Measurements from ENCODE around the gene ZNF414.
A peak's percentile ranks its signal among the peaks of the same experiment; 100 is the strongest.
"Not testable (repeated sequence)": the region's sequence is repeated elsewhere in the genome, so short reads cannot be mapped to it uniquely, and the experiment has no call there.

The ZNF414 gene

DNA sequence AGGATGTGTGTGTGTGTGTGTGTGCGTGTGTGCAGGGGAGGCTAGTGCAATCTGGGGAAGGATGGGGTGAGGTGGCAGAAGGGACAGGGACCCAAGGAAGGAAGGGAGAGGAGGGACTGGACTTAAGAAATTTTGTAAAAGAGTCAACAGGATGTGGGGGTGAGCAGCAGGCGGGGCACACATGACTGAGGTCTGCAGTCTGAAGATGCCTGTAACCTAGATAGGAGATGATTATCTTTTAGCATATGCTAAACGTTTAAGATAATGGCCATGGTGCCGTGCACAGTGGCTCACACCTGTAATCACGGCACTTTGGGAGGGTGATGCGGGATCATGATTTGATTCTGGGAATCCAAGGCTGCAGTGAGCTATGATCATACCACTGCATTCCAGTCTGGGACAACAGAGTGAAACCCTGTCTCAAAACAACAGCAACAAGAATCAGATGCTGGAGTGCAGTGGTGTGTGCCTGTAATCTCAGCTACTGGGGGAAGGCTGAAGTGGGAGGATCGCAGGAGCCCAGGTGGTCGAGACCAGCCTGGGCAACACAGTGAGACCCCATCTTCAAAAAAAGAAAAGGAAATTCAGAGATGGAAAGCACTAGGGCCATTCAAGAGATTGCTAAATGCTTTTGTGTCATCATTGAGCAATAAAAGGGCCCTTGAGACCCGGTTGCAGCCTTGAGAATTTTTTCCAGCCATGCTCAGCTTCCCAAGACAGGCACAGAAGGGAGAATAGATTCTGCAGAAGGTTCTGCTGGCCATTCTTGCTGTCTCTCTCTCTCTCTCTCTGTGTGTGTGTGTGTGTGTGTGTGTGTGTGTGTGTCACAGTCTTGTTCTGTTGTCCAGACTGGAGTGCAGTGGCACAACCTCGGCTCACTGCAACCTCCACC, 3.8 kb upstream of the ZNF414 start:
- Histone ChIP-seq H3K36me3 (ENCODE audit: control insufficient read depth in 2 of 2, insufficient read depth in 2 of 2, low read length in 2 of 2) (no peaks in the 10 kb centered on the region), H3K9ac (ENCODE audit: low read length in 2 of 2) (no peak overlapping the region), H3K4me3 (ENCODE audit: low read length in 2 of 2) (no peak overlapping the region), H3K4me1 (ENCODE audit: control insufficient read depth, insufficient read depth, low read length) (peaks cover 8% of the 10 kb centered on the region), H3K9me3 (ENCODE audit: control insufficient read depth in 2 of 2, low read length in 2 of 2) (no peaks in the 10 kb centered on the region), H3K27ac (ENCODE audit: low read length) (no peak overlapping the region), H3K27me3 (ENCODE audit: control insufficient read depth in 1 of 2, insufficient read depth in 2 of 2, low read length in 2 of 2) (no peaks in the 10 kb centered on the region)

GRCh38 chr19:8515317-8515716, 1.4 kb upstream of the ZNF414 start:
- Histone ChIP-seq H3K27ac (ENCODE audit: low read length) (no peak overlapping the region), H3K9me3 (ENCODE audit: control insufficient read depth in 2 of 2, low read length in 2 of 2) (no peaks in the 10 kb centered on the region), H3K27me3 (ENCODE audit: control insufficient read depth in 1 of 2, insufficient read depth in 2 of 2, low read length in 2 of 2) (no peaks in the 10 kb centered on the region), H3K4me3 (ENCODE audit: low read length in 2 of 2) (no peak overlapping the region), H3K4me1 (ENCODE audit: control insufficient read depth, insufficient read depth, low read length) (peaks cover 15% of the 10 kb centered on the region), H3K36me3 (ENCODE audit: control insufficient read depth in 2 of 2, insufficient read depth in 2 of 2, low read length in 2 of 2) (no peaks in the 10 kb centered on the region), H3K9ac (ENCODE audit: low read length in 2 of 2) (no peak overlapping the region)

GRCh38 chr19:8514505-8515009, 590 bp upstream of the ZNF414 start:
- H3K27me3 ChIP-seq (ENCODE audit: control insufficient read depth in 1 of 2, insufficient read depth in 2 of 2, low read length in 2 of 2); H3K36me3 ChIP-seq (ENCODE audit: control insufficient read depth in 2 of 2, insufficient read depth in 2 of 2, low read length in 2 of 2); H3K9me3 ChIP-seq (ENCODE audit: control insufficient read depth in 2 of 2, low read length in 2 of 2): not testable (repeated sequence)
- Histone ChIP-seq H3K4me3 (ENCODE audit: low read length in 2 of 2) (peak overlapping the region; percentile 75 to 84), H3K4me1 (ENCODE audit: control insufficient read depth, insufficient read depth, low read length) (peaks cover 15% of the 10 kb centered on the region), H3K9ac (ENCODE audit: low read length in 2 of 2) (peak overlapping the region; percentile 83 to 92), H3K27ac (ENCODE audit: low read length) (peak overlapping the region; percentile 91)

DNA sequence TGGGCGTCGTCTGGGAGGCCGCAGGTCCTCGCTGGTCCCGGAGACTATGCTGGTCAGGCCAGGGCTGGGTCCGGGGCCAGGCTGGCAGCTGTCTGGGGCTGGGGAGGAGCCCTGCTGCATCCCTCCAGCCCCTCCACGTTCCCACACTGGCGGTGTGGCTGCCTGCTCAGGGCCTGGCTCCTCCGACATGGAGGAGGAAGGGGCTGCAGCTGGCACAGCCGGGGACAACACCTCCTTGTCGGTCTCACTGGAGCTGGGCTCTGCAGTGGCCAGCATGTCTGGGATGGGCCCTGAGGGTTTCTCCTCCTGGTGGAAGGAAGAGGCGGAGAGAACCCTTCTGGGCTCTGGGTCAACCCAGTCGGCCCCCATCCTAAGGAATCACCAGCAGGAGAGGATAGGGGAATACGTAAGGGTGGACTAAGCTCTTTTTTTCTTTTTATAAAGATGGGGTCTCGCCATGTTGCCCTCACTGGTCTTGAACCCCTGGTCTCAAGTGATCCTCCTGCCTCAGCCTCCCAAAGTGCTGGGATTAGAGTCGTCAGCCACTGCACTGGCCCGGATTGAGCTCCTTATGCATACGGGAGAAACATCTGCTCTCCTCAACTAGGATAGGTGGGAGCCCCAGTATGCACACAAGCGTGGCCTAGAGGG, 806 bp downstream of the ZNF414 start:
- no peaks in the 10 kb centered on the region for H3K9me3 ChIP-seq (ENCODE audit: control insufficient read depth in 2 of 2, low read length in 2 of 2)
- no peaks in the 10 kb centered on the region for H3K36me3 ChIP-seq (ENCODE audit: control insufficient read depth in 2 of 2, insufficient read depth in 2 of 2, low read length in 2 of 2)
- H3K9ac ChIP-seq (ENCODE audit: low read length in 2 of 2): peak overlapping the region; percentile 83 to 92
- H3K4me3 ChIP-seq (ENCODE audit: low read length in 2 of 2): peak overlapping the region; percentile 75 to 84
- peak overlapping the region; percentile 91 for H3K27ac ChIP-seq (ENCODE audit: low read length)
- peaks cover 15% of the 10 kb centered on the region for H3K4me1 ChIP-seq (ENCODE audit: control insufficient read depth, insufficient read depth, low read length)
- no peaks in the 10 kb centered on the region for H3K27me3 ChIP-seq (ENCODE audit: control insufficient read depth in 1 of 2, insufficient read depth in 2 of 2, low read length in 2 of 2)

- Histone ChIP-seq H3K36me3 (ENCODE audit: control insufficient read depth in 2 of 2, insufficient read depth in 2 of 2, low read length in 2 of 2) (no peaks in the 10 kb centered on the region), H3K27ac (ENCODE audit: low read length) (no peak overlapping the region), H3K4me3 (ENCODE audit: low read length in 2 of 2) (no peak overlapping the region), H3K4me1 (ENCODE audit: control insufficient read depth, insufficient read depth, low read length) (peaks cover 15% of the 10 kb centered on the region), H3K9me3 (ENCODE audit: control insufficient read depth in 2 of 2, low read length in 2 of 2) (no peaks in the 10 kb centered on the region), H3K9ac (ENCODE audit: low read length in 2 of 2) (no peak overlapping the region), H3K27me3 (ENCODE audit: control insufficient read depth in 1 of 2, insufficient read depth in 2 of 2, low read length in 2 of 2) (no peaks in the 10 kb centered on the region)
Observed at GRCh38 chr19:8512115-8512967, 1.6 kb downstream of the ZNF414 start.

DNA sequence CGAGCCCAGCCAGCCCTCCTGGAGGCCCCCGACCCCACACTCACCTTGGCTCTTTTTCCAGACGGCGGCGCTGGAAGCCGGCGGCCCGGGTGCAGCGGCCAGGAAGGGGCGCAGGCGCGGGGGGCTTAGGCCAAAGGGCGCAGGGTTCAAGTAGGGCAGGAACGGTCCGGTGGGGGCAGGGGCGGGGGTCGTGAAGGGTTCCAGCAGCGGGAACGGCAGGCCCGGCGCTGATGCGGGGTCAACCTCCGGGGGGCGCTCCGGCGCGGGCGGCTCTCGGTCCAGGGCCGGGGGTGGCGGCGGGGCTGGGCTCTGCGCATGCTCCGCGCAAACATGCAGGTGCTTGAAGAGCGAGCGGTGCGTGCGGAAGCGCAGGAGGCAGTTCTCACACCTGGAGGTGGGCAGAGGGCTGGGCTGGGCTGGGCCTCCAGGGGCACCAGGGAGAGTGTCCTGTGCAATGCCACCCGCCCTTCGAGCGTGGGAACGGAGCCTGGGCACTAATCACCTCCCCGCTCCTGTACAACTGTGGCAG, 2.3 kb downstream of the ZNF414 start:
- no peaks in the 10 kb centered on the region for H3K36me3 ChIP-seq (ENCODE audit: control insufficient read depth in 2 of 2, insufficient read depth in 2 of 2, low read length in 2 of 2)
- no peak overlapping the region for H3K9ac ChIP-seq (ENCODE audit: low read length in 2 of 2)
- no peak overlapping the region for H3K4me3 ChIP-seq (ENCODE audit: low read length in 2 of 2)

GRCh38 chr19:8510589-8511115, 3.3 kb downstream of the ZNF414 start:
- H3K9me3 ChIP-seq (ENCODE audit: control insufficient read depth in 2 of 2, low read length in 2 of 2): no peaks in the 10 kb centered on the region

More for the DNA sequence above, 2.3 kb downstream of the ZNF414 start:
- Histone ChIP-seq H3K9me3 (ENCODE audit: control insufficient read depth in 2 of 2, low read length in 2 of 2) (no peaks in the 10 kb centered on the region), H3K4me1 (ENCODE audit: control insufficient read depth, insufficient read depth, low read length) (peaks cover 16% of the 10 kb centered on the region), H3K27me3 (ENCODE audit: control insufficient read depth in 1 of 2, insufficient read depth in 2 of 2, low read length in 2 of 2) (no peaks in the 10 kb centered on the region), H3K27ac (ENCODE audit: low read length) (no peak overlapping the region)

GRCh38 chr19:8506402-8506957, 7.5 kb downstream of the ZNF414 start:
- Histone ChIP-seq H3K4me3 (ENCODE audit: low read length in 2 of 2) (peak overlapping the region; percentile 60 to 77), H3K27ac (ENCODE audit: low read length) (peak overlapping the region; percentile 31), H3K9me3 (ENCODE audit: control insufficient read depth in 2 of 2, low read length in 2 of 2) (no peaks in the 10 kb centered on the region), H3K27me3 (ENCODE audit: control insufficient read depth in 1 of 2, insufficient read depth in 2 of 2, low read length in 2 of 2) (no peaks in the 10 kb centered on the region), H3K9ac (ENCODE audit: low read length in 2 of 2) (peak overlapping the region in 1 of 2 donors; percentile 53), H3K36me3 (ENCODE audit: control insufficient read depth in 2 of 2, insufficient read depth in 2 of 2, low read length in 2 of 2) (no peaks in the 10 kb centered on the region), H3K4me1 (ENCODE audit: control insufficient read depth, insufficient read depth, low read length) (peaks cover 14% of the 10 kb centered on the region)

More at GRCh38 chr19:8510589-8511115, 3.3 kb downstream of the ZNF414 start:
- no peaks in the 10 kb centered on the region for H3K27me3 ChIP-seq (ENCODE audit: control insufficient read depth in 1 of 2, insufficient read depth in 2 of 2, low read length in 2 of 2)
- no peak overlapping the region for H3K4me3 ChIP-seq (ENCODE audit: low read length in 2 of 2)
- peaks cover 25% of the 10 kb centered on the region for H3K4me1 ChIP-seq (ENCODE audit: control insufficient read depth, insufficient read depth, low read length)
- no peak overlapping the region for H3K9ac ChIP-seq (ENCODE audit: low read length in 2 of 2)
- no peak overlapping the region for H3K27ac ChIP-seq (ENCODE audit: low read length)
- H3K36me3 ChIP-seq (ENCODE audit: control insufficient read depth in 2 of 2, insufficient read depth in 2 of 2, low read length in 2 of 2): no peaks in the 10 kb centered on the region

DNA sequence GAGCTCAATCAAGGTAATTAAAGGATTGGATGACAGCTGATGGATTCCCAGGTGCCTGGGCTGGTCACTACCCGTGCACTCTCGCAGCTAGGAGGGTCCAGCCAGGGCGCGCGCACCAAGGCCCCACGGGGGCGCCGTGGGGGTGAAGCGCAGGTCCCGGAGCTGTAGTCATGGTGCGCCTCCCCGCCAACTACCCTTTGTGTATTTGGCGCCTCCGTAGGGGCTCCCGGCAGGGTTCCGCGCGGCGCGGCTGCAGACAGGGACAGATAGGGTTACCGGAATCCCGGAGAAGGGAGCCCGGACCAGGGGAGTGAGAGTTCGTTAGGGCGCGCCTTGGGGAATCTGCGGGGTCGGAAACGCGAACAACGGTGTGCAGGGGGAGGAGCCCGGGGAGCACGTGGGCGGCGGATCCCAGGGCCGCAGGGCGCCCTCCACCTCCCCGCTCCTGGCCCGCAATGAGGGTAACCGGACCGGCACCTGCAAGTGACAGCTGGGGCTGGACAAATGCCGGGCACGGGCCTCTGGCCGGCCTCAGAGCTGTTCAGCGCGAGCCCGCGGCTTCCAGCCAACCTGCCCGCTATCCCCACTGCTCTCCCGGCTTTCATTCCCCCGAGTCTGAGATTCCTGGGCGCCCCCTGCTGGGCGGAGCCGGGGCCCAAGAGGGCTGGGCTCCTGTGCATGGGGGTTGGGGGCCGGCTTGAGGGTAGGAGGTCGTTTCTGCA, 8.1 kb downstream of the ZNF414 start:
- Histone ChIP-seq H3K4me1 (ENCODE audit: control insufficient read depth, insufficient read depth, low read length) (peaks cover 14% of the 10 kb centered on the region), H3K9ac (ENCODE audit: low read length in 2 of 2) (peak overlapping the region in 1 of 2 donors; percentile 53)

More for the DNA sequence above, 8.1 kb downstream of the ZNF414 start:
- no peaks in the 10 kb centered on the region for H3K36me3 ChIP-seq (ENCODE audit: control insufficient read depth in 2 of 2, insufficient read depth in 2 of 2, low read length in 2 of 2)
- H3K4me3 ChIP-seq (ENCODE audit: low read length in 2 of 2): peak overlapping the region; percentile 60 to 77
- no peaks in the 10 kb centered on the region for H3K27me3 ChIP-seq (ENCODE audit: control insufficient read depth in 1 of 2, insufficient read depth in 2 of 2, low read length in 2 of 2)
- H3K9me3 ChIP-seq (ENCODE audit: control insufficient read depth in 2 of 2, low read length in 2 of 2): no peaks in the 10 kb centered on the region
- no peak overlapping the region for H3K27ac ChIP-seq (ENCODE audit: low read length)
